HG02763 (cell line): ENCODE measurements around the gene FAM240A.
"Not testable (repeated sequence)": the region's sequence is repeated elsewhere in the genome, so short reads cannot be mapped to it uniquely, and the experiment has no call there.

Source experiments
- ATAC-seq: cut with Tn5 transposase; IDR thresholded peaks from one replicate; pipeline ENCODE4 v1.9.1; 2021; ENCODE audit warnings: mild to moderate bottlenecking, moderate library complexity; ENCODE audit not compliant: unreplicated experiment

Gene FAM240A

DNA sequence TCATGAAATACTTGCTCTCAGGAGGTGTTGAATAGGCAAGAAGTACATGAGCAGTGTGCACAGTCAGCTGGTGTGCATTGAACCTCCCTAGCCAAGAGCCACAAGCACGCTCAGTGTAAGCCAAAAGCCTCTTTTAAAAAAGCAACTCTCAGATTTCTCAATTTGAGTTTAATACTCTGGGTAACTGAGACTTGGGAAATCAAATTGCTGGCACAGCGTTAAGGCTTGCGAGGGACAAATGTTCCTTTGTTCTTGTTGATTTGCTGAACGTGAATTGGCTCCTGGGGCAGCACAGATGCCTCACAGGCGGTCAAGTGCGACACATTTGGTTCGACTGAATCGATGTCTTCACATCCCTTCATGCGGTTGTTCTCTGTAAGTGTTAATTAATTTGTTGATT lies at the start of gene FAM240A:
FAM240A (plus strand) TSS at position 202 of the 400 bp plus-strand sequence; CDS start at position 361, 159 bp downstream.
- no peak for ATAC-seq

DNA sequence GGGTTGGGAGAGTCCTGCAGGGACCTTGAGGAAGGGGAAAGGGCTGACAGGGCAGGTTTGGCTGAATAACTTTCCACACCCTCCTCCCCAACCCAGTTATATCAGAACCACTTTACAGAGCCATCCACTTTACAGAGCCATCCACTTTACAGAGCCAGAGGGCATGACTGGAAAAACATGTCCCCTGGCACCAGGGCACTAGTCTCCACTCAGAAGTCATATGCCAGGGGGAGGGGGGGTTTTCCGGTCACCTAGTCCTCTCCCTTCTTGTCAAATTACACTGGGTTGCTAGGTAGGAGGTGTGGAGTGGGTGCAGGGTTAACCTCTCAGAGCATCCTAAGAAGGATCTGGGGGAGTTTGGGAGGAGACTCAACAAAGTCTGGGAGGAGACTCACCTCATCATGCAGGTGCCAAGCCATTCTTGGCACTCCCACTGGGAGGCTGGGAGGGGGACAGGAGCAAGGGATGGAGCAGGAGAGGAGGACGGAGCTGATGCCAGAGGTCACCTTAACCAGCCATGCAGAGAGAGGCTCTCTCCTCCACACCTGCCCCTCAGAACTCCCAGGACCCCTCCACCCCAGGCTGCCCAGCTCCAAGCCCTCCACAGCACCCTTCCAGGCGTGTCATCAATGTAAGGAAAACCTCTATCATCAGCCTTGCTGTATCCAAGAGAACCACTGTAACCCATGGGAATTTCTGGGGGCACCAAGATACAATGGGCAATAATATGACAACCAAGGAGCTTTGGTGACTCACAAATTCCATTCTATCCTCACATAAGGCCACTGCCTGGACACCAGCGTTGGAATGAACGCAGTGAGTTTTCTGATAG lies 47.9 kb upstream of the FAM240A start:
- no peak for ATAC-seq

DNA sequence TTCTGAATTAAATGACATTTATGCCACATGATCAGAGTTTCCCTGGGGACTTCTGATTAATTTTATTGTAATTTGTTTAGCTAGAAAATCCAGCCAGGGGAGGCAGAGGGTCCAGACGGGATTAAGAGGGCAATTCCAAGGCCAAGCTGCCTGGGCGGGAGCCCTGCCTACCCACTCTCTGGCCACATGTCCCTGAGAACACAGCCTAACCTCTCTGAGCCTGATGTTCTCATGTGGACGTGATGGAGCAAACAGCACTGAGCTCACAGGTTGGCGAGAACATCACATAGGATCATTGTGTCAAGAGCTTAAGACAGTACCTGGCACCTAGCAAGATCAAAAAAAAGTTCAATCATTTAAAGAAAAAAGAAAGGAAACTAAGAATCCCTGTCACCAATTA lies 47.2 kb upstream of the FAM240A start:
- no peak for ATAC-seq

DNA sequence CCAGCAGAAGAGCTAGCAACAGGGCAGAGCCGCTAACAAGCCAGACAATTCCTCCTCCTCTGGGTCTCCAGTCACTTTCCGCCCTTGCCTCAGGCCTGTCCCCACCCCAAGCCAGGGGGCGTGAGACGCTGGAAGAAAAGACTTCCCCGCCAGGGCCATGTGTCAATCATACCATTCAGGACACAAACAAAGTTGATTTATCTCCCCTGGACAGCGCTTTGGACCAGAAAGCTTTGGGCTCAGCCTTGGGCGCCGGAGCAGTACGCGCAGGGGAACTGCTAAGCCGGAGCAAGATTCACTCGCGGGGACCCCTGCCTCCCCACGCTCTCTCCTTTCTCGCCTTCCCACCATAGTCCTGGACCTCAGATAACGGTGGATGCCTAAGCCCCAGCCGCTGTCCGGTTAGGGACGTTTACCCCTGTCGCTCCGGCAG lies 46.7 kb upstream of the FAM240A start:
- no peak for ATAC-seq

DNA sequence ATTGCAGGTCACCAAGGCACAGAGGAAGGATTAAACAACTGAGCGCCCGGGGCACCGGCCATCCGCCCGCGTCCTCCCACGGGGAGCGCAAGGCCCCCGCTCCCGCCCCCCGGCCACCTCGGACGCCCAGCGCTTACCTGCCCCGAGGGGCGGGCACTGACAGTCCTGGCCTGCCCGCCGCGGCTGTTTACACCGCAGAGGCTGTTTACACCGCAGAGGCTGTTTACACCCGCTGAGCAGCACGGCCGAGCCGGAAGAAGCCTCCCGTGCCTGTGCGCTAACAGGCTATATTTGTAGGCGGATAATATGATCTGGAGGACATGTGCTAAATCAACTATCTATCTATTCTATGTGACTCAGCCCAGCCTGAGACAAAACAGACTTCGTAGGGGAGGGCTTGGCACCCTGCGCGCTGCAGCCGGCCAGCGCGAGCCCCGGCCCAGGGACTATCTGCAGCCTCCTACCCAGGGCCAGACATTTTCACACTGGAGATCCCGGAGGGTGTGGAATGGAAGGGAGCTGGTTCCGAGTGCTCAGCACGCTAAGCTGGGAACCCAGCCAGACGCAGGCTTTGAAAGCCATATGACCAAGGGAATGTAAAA lies 46.2 kb upstream of the FAM240A start, which contains the start of gene LRRC2:
LRRC2 (minus strand) TSS at position 263 of the 602 bp plus-strand sequence. CDS start 14,711 bp downstream, outside the sequence.
- ATAC-seq, result no peak

DNA sequence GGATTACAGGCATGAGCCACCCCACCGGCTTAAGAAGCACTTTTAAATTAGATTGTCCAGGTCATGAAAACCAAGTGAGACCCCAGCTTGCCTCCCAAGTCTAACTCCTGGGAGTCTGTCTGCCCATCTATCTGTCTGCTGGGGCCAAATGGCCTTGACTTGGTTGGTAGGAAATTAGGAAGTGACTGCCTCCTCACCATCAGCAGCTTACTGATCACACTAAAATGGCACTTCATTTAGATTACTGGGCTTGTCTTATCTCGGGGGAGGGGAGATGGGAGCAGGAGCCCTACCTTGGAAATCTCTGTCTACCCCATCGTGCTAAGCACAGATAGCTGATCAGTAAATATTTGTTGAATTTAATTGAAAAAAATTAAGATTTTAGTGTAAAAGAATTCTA lies 40.6 kb upstream of the FAM240A start:
- ATAC-seq, result no peak

DNA sequence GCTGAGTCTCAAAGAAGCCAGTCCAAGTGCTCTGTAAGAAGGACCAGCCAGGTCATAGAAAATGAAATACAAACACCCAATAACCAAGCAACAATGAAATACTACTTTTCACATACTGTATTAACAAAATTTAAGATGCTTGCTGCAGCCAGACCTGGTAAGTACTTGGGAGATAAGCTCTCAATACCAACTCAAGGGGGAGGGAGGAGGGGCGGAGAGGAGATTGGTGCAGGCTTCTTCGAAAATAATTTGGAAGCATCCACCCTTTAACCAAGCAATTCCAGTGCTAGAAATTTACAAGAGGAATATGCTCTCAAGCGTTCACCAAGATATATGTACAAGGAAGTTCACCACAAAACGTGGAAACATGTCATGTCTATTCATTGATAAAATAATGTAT lies 38.6 kb upstream of the FAM240A start:
- ATAC-seq, result no peak

DNA sequence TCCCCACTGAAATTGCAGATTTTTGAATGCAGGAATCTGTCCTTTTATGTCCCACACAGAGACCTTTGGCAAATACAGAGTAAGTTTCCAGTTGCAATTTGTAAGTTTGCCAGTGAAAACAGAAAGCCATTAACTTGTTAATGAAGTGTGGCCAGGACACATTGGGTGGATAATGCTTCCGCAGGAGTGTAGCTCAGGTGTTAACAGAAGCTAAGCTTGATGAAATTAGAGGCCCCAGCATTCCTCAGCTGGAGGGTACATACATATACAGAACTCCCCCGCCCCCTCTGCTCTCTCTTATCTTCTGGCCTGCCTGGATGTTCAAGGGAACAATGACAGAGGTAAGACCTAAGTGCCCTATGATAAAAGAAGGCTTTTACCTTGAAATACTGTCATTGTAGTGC lies 38.1 kb upstream of the FAM240A start:
- no peak for ATAC-seq

DNA sequence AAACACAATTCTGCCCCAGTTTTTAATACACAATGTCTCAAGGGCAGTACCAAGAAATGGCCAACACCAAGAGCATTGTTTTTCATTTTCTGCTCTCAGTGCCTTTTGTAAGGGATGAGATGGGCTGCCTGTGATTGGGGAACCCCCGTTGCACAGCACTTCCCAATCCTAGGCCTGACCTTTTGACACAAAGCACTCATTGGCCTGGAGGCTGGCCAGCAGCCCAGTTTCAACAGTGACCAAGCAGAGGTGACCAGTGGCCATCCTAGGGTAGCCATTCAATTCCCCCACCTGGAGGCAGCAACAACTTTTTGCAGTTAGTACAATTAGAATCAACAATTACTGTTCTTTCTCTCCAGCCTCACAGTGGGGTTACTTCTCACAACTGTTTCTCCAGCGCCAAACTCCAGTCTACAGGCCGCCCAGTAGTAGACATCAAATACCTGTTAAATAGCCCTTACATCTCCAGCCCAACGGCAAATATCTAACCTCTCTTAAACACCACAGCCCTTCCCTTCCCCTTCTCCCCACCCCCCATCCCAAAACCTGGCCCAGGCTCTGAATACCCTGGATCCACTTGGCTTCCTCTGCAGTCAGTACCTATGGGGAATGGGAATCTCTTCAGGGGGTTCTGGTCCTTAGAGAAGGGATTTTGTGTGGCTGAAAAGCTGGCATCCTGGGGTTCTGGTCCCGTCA lies 37.3 kb upstream of the FAM240A start:
- no peak for ATAC-seq

DNA sequence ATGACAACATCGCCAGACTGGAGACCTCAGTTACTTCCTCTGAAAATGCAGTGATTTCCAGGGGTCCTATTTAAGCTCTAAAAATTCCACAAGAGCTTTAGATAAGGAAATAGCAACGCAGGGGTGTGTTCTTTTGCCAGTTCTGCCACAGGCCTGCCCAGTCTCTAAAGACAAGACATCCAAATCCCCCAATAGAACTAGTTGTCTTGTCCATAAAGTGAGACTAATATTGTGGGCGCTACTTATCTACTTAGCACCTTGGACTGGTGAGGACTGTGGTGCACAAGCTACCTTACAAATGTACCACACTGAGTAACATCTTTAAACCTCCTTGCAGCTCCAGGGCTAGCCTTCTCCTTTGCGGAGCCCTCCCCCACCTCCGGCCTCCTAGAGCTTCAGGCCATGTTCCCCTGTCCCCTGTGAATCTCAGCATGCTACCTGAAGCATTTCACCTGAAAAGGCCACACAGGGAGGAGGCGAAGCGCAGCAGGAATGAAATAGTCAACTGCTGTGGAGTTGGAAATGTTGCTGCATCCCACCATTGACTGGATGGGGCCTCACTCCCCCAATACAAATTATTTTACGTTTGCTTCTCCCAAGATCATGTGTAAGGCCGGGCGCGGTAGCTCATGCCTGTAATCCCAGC lies 36.6 kb upstream of the FAM240A start:
- no peak for ATAC-seq

DNA sequence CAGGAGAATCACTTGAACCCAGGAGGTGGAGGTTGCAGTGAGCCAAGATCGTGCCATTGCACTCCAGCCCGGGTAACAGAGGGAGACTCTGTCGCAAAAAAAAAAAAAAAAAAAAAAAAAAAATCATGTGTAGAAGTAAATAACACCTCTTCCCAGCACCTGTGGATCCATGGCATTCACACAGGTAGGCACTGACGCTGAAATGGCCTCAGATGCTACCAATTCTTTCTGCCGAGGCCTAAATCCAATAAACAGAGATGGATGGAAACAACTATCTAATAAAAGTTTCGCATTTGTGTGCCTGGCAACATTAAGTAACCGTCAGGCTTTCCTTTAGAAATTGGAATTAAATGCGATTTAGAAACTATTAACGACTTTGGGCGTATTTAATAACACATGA lies 35.9 kb upstream of the FAM240A start:
- ATAC-seq, result no peak

DNA sequence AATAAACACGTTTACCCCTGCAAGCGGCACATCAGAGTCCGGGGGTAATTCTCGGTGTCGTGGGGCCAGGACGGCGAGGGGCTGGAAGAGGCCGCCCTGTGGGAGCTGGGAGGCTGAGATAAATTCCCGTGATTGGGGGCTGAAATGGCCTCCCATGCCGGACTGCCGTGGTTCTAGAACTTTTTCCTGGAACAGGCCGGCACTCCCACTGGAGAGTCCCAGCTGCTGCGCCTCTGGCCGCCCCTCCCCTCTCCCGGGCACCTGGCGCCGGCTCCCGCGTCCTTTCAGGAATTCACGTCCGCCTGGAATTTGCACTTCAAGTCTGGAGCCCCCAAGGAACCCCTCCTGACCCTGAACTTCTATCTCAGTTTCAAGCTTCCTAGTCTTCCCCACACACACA lies 35.4 kb upstream of the FAM240A start:
- no peak for ATAC-seq

DNA sequence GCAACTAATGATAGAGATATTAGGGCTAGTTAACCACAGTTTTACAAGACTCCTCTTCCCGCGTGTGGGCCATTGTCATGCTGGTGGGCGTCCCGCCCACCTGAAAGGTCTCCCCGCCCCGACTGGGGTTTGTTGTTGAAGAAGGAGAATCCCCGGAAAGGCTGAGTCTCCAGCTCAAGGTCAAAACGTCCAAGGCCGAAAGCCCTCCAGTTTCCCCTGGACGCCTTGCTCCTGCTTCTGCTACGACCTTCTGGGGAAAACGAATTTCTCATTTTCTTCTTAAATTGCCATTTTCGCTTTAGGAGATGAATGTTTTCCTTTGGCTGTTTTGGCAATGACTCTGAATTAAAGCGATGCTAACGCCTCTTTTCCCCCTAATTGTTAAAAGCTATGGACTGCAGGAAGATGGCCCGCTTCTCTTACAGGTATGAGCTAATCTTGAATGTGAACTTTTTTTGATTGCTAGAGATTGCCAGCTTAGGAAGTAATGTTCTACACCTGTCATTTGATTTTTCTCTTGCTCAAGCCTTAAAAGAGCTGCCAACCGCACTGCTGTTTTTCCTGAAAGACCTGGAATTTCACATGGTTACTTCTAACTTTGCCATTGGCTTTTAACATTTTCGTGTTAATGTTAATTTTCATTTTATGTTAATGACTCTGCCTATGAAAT lies 34.6 kb upstream of the FAM240A start:
- ATAC-seq, result not testable (repeated sequence)

DNA sequence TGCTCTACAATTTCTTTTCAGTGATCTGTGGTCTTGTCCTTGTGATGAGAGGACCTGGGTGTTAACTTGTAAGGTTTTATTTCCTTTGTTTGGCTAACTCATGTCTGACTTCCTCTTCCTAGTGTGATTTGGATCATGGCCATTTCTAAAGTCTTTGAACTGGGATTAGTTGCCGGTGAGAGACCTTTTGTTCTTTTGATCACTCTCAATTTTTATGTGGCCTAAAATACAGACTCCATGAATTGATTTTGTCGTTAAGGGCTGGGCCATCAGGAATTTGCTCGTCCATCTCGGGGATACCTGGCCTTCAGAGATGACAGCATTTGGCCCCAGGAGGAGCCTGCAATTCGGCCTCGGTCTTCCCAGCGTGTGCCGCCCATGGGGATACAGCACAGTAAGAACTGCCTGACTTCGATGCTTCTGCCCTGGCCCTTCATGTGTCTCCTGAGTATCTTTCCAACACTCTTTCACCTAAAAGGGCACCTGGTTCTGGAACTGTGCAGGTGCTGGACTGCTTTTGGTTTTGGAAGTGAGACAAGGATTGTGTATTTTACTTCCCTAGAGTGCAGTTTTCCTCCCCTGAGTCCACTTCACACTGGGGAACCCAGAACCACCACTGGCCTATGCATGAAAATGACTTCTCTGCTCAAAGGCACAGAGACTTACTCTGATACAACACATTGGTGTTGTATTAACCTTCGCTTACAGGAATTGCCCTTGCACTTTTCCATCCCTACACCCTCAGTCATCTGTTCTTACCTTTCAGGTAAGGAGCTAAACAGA lies 33.2 kb upstream of the FAM240A start:
- ATAC-seq, result no peak

DNA sequence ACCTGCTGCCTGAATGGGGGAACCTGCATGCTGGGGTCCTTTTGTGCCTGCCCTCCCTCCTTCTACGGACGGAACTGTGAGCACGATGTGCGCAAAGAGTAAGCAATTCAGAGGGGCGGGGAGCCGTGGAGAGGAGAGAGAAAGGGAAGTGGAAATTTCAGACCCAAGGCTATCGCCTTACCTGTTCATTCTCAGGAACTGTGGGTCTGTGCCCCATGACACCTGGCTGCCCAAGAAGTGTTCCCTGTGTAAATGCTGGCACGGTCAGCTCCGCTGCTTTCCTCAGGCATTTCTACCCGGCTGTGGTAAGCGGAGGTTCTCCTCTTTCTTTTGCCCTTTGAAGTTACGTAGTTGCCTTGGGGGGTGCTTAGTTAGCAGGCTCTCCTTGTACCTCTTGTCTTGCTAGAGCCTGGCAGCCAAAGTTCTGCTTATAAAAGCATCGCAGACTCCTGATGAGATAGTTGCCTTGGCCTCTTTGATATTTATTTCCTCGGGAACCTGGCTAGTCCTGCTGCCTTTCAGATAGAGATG lies 32.5 kb upstream of the FAM240A start:
- ATAC-seq, result no peak

DNA sequence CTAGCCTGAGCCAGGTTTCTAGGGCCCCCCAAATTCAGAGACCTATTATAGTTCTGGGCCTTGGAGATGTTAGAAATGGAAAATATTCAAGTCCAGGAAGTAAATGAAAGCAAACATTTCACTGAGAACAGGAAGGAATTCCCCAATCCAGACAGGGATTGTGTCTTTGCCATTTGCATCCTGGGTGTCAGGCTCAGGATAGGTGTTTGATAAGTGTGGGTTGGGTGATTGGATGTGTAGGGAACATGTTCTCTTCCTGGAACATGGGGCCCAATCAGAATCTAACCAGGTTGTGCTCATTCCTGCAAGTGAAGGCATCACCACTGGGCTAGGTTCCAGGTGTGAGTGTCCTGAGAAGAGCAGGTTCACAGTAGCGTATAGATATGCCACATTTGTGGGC lies 31.6 kb upstream of the FAM240A start:
- no peak for ATAC-seq

DNA sequence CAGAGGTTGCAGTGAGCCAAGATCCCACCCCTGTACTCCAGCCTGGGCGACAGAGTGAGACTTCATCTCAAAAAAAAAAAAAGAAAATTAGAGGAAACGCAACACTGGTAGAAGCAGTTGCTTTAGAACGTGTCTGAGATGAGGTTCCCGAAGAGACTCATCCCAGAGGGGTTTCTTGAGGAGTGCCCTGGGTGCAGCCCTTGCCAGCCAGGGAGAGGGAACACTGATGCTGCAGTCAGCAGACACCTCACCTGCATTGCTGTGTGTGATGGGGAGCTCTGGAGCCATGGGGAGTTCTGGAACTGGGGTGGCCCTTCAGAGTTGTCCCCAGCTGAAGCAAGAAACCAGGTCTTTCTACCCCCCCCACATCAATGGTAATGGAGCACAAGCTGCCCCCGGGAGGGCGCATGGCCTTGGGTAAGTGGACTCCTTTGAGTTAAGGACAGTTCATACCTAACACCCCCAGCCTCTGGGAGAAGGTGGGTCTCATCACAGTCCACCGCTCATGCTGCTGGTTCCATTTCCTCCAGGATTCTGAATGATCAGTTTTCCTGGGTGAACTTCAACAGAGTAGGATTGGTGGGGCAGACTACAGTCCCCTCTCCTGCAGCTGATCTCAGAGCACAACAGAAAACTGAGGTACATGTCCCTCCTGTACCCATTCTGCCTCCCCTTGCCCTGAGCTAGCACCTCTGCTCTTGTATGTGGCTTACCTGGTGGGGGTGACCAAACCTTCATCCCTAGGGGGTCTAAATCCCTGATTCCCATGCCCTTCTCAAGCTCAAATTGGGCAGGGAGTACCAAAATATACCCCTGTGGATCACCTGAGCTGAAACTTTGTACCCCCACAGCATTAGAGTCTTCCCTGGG lies 27.5 kb upstream of the FAM240A start:
- no peak for ATAC-seq

DNA sequence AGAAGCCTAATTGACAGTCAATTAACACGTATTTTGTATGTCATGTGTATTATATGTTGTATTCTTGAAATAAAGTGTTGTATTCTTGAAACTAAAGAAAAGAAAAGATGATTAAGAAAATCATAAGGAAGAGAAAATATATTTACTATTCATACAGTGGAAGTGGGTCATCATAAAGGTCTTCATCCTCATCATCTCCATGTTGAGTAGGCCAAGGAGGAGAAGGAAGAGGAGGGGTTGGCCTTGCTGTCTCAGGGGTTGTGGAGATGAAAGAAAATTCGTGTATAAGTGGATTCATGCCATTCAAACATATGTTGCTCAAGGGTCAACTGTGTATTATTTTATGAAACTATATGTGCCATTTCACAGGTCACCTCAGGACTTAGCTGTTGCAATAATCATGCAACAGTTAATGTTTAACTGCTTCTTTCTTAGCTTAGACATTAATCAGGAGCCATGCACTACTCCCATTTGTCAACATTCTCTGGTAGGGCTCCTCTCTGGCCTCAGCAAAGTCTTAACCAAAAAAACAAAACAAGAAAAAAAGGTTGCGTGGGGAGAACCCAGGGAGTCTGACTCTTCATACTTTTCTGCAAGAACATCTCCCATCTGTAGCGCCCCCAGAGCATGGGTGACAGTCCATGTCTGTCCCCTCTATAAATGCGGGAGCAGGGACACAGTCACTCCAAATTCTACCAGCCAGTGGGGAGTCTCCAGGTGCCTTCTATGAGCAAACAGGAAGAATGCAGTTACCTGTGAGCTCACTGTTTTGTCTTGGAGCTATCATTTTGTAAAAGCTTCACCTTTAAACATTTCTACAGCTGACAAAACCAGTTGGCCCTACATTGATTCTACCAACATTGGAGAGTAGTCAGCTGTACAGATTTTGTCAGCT lies 26.3 kb upstream of the FAM240A start:
- ATAC-seq, result no peak
